Measurements from ENCODE around the gene LTK. TPM values are rescaled to one million over a fixed set of nuclear protein-coding genes. Genes with fewer than 3 reads are reported as not detected.

LTK gene
- total RNA-seq, 1 experiment from 2014 or later = 9.2 TPM

DNA sequence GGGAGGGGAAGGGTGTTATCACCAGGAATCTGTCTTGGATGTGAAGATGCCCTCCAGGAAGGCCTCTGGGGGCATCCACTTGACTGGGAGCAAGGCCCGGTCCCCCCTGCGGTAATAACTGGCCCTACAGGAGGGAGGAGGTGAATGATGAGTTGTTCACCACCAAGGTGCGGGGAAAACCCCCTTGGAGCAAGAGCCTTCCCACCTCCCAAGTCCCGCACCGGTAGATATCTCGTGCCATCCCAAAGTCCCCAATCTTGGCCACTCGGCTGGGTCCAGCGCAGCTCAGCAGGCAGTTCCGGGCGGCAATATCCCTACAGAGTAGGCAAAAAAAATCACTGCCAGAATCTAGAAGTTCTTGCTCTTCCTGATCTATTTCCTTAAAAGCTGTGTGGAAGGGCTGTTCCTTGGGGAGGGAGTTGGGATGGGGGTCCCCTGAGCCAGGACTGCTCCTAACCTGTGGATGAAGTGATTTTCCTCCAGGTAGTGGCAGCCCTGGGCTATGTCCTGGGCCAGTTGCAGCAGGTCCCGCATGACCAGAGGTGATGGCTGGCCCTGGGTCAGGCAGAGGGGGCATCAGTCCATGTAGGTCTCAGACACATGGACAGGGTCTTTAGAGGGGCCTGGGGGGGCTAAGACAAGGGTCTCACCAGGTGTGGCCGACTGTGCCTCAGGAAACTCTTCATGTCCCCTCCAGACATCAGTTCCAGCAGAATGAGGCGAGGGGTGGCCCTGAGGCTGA lies 8.7 kb downstream of the LTK start:
- DNase-seq (ENCODE audit: low read depth, low spot score) (no peak), ATAC-seq (no peak)
- Histone ChIP-seq H3K4me1 (ENCODE audit: control insufficient read depth in 1 of 2, insufficient read depth in 2 of 2, low read length in 2 of 2) (peaks cover 13 to 21% of the 10 kb centered on the region in 2 experiments), H3K36me3 (ENCODE audit: control insufficient read depth in 1 of 2, insufficient read depth in 2 of 2, low read length in 2 of 2) (no peaks in the 10 kb centered on the region; a peak in 1 of 4 replicates), H3K27ac (ENCODE audit: low read depth, low read length) (no peak overlapping the region), H3K9ac (ENCODE audit: low read length) (no peak overlapping the region), H4K20me1 (ENCODE audit: insufficient read depth) (no peaks in the 10 kb centered on the region), H3K27me3 (ENCODE audit: insufficient read depth, low read length) (no peaks in the 10 kb centered on the region), H3K9me3 (ENCODE audit: control insufficient read depth in 1 of 2, insufficient read depth in 1 of 2, low read depth in 1 of 2, low read length in 2 of 2) (no peaks in the 10 kb centered on the region), H3K79me2 (ENCODE audit: insufficient read depth, low read length) (no peaks in the 10 kb centered on the region), H3K4me3 (replicated peaks in 1 of 2; ENCODE audit: low read depth in 1 of 2, low read length in 2 of 2) (no peak overlapping the region), H3K9me2 (ENCODE audit: insufficient read depth) (no peaks in the 10 kb centered on the region), H3K4me2 (ENCODE audit: low read length) (no peak overlapping the region), H2AFZ (ENCODE audit: low read depth, low read length, poor library complexity, severe bottlenecking) (no peak overlapping the region)
- CTCF ChIA-PET = no interaction called here
- POLR2A ChIA-PET = no interaction called here
- TF ChIP-seq EZH2phosphoT487 (IDR thresholded peaks at IDR 0.05; ENCODE audit: borderline replicate concordance) (no peak), YY1 (IDR thresholded peaks at IDR 0.05; ENCODE audit: extremely low read depth, insufficient replicate concordance, low read depth, low read length) (no peak), ZFX (IDR thresholded peaks at IDR 0.05) (no peak), FOSL1 (IDR thresholded peaks at IDR 0.05; ENCODE audit: low read depth) (no peak), POLR2A (IDR thresholded peaks at IDR 0.05; ENCODE audit: borderline replicate concordance, extremely low read depth, insufficient read depth, insufficient read length) (no peak), POLR2AphosphoS5 (IDR thresholded peaks at IDR 0.05; ENCODE audit: low read depth, low read length) (no peak), SIN3A (IDR thresholded peaks at IDR 0.05; ENCODE audit: low read depth) (no peak), ELF1 (IDR thresholded peaks at IDR 0.05; ENCODE audit: borderline replicate concordance, low read depth) (no peak), CBX3 (IDR thresholded peaks at IDR 0.05; ENCODE audit: low read depth) (no peak), EGR1 (IDR thresholded peaks at IDR 0.05; ENCODE audit: low read depth) (no peak), TCF7L2 (IDR thresholded peaks at IDR 0.05; ENCODE audit: borderline replicate concordance, extremely low read depth, insufficient read depth, insufficient read length) (no peak), JUND (IDR thresholded peaks at IDR 0.05) (no peak)
- TF ChIP-seq, protein P1, sequence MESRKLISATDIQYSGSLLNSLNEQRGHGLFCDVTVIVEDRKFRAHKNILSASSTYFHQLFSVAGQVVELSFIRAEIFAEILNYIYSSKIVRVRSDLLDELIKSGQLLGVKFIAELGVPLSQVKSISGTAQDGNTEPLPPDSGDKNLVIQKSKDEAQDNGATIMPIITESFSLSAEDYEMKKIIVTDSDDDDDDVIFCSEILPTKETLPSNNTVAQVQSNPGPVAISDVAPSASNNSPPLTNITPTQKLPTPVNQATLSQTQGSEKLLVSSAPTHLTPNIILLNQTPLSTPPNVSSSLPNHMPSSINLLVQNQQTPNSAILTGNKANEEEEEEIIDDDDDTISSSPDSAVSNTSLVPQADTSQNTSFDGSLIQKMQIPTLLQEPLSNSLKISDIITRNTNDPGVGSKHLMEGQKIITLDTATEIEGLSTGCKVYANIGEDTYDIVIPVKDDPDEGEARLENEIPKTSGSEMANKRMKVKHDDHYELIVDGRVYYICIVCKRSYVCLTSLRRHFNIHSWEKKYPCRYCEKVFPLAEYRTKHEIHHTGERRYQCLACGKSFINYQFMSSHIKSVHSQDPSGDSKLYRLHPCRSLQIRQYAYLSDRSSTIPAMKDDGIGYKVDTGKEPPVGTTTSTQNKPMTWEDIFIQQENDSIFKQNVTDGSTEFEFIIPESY (IDR thresholded peaks at IDR 0.05; ENCODE audit: extremely low read depth, insufficient replicate concordance, low read length) = no peak
- TF ChIP-seq, protein P2, sequence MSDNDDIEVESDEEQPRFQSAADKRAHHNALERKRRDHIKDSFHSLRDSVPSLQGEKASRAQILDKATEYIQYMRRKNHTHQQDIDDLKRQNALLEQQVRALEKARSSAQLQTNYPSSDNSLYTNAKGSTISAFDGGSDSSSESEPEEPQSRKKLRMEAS (IDR thresholded peaks at IDR 0.05) = no peak
- TF ChIP-seq, protein P3, sequence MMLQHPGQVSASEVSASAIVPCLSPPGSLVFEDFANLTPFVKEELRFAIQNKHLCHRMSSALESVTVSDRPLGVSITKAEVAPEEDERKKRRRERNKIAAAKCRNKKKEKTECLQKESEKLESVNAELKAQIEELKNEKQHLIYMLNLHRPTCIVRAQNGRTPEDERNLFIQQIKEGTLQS (IDR thresholded peaks at IDR 0.05) = no peak
- TF ChIP-seq, protein P4, sequence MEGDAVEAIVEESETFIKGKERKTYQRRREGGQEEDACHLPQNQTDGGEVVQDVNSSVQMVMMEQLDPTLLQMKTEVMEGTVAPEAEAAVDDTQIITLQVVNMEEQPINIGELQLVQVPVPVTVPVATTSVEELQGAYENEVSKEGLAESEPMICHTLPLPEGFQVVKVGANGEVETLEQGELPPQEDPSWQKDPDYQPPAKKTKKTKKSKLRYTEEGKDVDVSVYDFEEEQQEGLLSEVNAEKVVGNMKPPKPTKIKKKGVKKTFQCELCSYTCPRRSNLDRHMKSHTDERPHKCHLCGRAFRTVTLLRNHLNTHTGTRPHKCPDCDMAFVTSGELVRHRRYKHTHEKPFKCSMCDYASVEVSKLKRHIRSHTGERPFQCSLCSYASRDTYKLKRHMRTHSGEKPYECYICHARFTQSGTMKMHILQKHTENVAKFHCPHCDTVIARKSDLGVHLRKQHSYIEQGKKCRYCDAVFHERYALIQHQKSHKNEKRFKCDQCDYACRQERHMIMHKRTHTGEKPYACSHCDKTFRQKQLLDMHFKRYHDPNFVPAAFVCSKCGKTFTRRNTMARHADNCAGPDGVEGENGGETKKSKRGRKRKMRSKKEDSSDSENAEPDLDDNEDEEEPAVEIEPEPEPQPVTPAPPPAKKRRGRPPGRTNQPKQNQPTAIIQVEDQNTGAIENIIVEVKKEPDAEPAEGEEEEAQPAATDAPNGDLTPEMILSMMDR (IDR thresholded peaks at IDR 0.05 in 2 of 3, conservative IDR thresholded peaks at IDR 0.05 in 1 of 3; ENCODE audit: borderline replicate concordance in 1 of 3, insufficient read depth in 1 of 3, low read depth in 2 of 3, low read length in 2 of 3) = no peak
- BruUV-seq (replicated peaks) = no TSS peak
- RAD21 ChIA-PET (ENCODE audit: low non-redundant PET in 1 of 2, low total read pairs in 2 of 2, uncharacterized antibody in 2 of 2, unreplicated experiment in 2 of 2) = no interaction called here
- intact Hi-C loops (cut with micrococcal nuclease) = no loop called here

Data from HCT116 (cell line).